Body of pancreas (tissue), 4 donors: Measurements from ENCODE around the gene GLI2.

Experiments used
- CTCF ChIP-seq, 7 experiments: fragments of 450-650 bp in 4 of 7; fragments of 200-600 bp in 3 of 7; sonication (generic) in 3 of 7; IDR thresholded peaks; one replicate each; pipeline ENCODE4 v1.5.1; 2016 to 2019; ENCODE audit warnings: antibody characterized with exemption in 7 of 7
- POLR2A ChIP-seq, 3 donors: fragments of 450-650 bp; IDR thresholded peaks; one replicate each; pipeline ENCODE4 v1.6.1; 2016; ENCODE audit warnings: antibody characterized with exemption in 3 of 3, mild to moderate bottlenecking in 2 of 3

- no peak for TF ChIP-seq CTCF (IDR thresholded peaks at IDR 0.05)
- no peak for TF ChIP-seq POLR2A (IDR thresholded peaks at IDR 0.05)
Measured at GRCh38 chr2:120722246-120722567, 13.5 kb upstream of the GLI2 start.
